K562 (cell line): Measurements from ENCODE around the gene SORT1. TPM values are rescaled to one million over a fixed set of nuclear protein-coding genes. Genes with fewer than 3 reads are reported as not detected.

Experiments used
- HDAC1 ChIP-seq, 2 experiments: fragments of 450-650 bp; IDR thresholded peaks; 2 replicates each; pipeline ENCODE4 v1.6.1; 2016 to 2017; ENCODE audit warnings: inconsistent platforms in 1 of 2, mild to moderate bottlenecking in 1 of 2, moderate library complexity in 1 of 2
- JUNB ChIP-seq: fragments of 450-650 bp; formaldehyde crosslinking; conservative IDR thresholded peaks from 2 replicates; pipeline ENCODE4 v1.4.0; 2020; ENCODE audit warnings: mild to moderate bottlenecking
- MLX ChIP-seq, 2 experiments: fragments of 450-650 bp in 1 of 2; sonication (generic) in 1 of 2; formaldehyde crosslinking; conservative IDR thresholded peaks; 2 replicates each; pipeline versions ENCODE4 v1.4.0 to v1.8.1; 2020 to 2022; ENCODE audit warnings: mild to moderate bottlenecking in 1 of 2, missing genetic modification reagents in 1 of 2
- OTX1 ChIP-seq: fragments of 450-650 bp; formaldehyde crosslinking; IDR thresholded peaks from 2 replicates; pipeline ENCODE4 v1.4.0; 2022; ENCODE audit warnings: mild to moderate bottlenecking
- TRIM28 ChIP-seq: fragments of 450-650 bp; IDR thresholded peaks from 2 replicates; pipeline ENCODE4 v1.6.1; 2017
- ZNF780A ChIP-seq: fragments of 250-450 bp; sonication (Bioruptor Pico); IDR thresholded peaks from 2 replicates; pipeline ENCODE4 v1.5.0; 2021; ENCODE audit warnings: mild to moderate bottlenecking
- polyA plus RNA-seq, 8 experiments: library from polyadenylated mRNA; depleted of rRNA in 4 of 8; stranded (reverse) in 5 of 8; unstranded in 3 of 8; fragments of >200 nt; fragmentation: Nextera tagmentation in 2 of 8; fragmentation: Illumina TruSeq in 1 of 8; extraction: Ambion mirVana in 2 of 8; extraction: Trizol in 1 of 8; gene quantifications; 2 replicates each; pipeline versions ENCODE4 v1.2.1 to v1.2.3, GENCODE V29; 2011 to 2014; ENCODE audit warnings: inconsistent platforms in 1 of 8, missing spikeins in 1 of 8
- total RNA-seq, 7 experiments: library from RNA; depleted of rRNA in 6 of 7; stranded (reverse); fragments of >200 nt in 6 of 7; fragmentation: Illumina TruSeq in 2 of 7; extraction: Trizol in 2 of 7; gene quantifications; 2 replicates each; pipeline versions ENCODE4 v1.2.1 to v1.2.3, GENCODE V29; 2011 to 2021; ENCODE audit warnings: low replicate concordance in 1 of 7
- TF ChIP-seq, protein P1 (sequence below): IDR thresholded peaks from 2 replicates; pipeline ENCODE4 v1.6.1; 2011; ENCODE audit not compliant: insufficient read length; ENCODE audit errors: extremely low read depth

The SORT1 gene
- total and polyA plus RNA-seq, 9 of the 15 experiments (the other 6 are each of a cell fraction or from before 2014, with no cell fraction given): 27.4 to 112 (median 65.0) TPM

- no peak for TF ChIP-seq MLX (CRISPR knock-in tag; conservative IDR thresholded peaks at IDR 0.05)
- no peak for TF ChIP-seq JUNB (CRISPR knock-in tag)
- TF ChIP-seq, protein P1, sequence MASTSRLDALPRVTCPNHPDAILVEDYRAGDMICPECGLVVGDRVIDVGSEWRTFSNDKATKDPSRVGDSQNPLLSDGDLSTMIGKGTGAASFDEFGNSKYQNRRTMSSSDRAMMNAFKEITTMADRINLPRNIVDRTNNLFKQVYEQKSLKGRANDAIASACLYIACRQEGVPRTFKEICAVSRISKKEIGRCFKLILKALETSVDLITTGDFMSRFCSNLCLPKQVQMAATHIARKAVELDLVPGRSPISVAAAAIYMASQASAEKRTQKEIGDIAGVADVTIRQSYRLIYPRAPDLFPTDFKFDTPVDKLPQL: no peak
- no peak for TF ChIP-seq OTX1
- no peak for TF ChIP-seq HDAC1 (IDR thresholded peaks at IDR 0.05)
- no peak for TF ChIP-seq ZNF780A (CRISPR knock-in tag)
- no peak for TF ChIP-seq TRIM28
Observed at GRCh38 chr1:109259674-109260557, 137.8 kb downstream of the SORT1 start (continued).

Other genes with a start within 250 kb of the SORT1 start
Only the 7 nearest of the 13 such genes appear.
- 52.2 and 64.0 TPM in 2 replicates for gene PSRC1, start 114.8 kb downstream of the SORT1 start, total RNA-seq (2014; rRNA removed)
- 27.9 and 28.7 TPM in 2 replicates for gene PSRC1, start 114.8 kb downstream of the SORT1 start, total RNA-seq (2014; rRNA removed; fragmentation: Illumina TruSeq; extraction: Trizol)
- gene PSRC1, start 114.8 kb downstream of the SORT1 start, total RNA-seq (2015; rRNA removed; fragmentation: Illumina TruSeq; extraction: Trizol): 34.7 and 37.0 TPM in 2 replicates
- gene PSRC1, start 114.8 kb downstream of the SORT1 start, total RNA-seq (2021): 51.8 and 55.4 TPM in 2 replicates
- 39.3 and 59.5 TPM in 2 replicates for gene PSRC1, start 114.8 kb downstream of the SORT1 start, polyA plus RNA-seq (2011; rRNA removed)
- gene PSRC1, start 114.8 kb downstream of the SORT1 start, polyA plus RNA-seq (2014; fragmentation: Illumina TruSeq; extraction: Trizol): 41.8 and 49.7 TPM in 2 replicates
- 1 to 10 TPM; 6.5 to 7.9 TPM for gene PSRC1, start 114.8 kb downstream of the SORT1 start, polyA plus RNA-seq (2014; fragmentation: Nextera tagmentation; extraction: Ambion mirVana)
- 56.1 and 65.2 TPM in 2 replicates for gene PSRC1, start 114.8 kb downstream of the SORT1 start, polyA plus RNA-seq (2014; rRNA removed)
- gene MYBPHL, start 90.9 kb downstream of the SORT1 start, total RNA-seq (2014; rRNA removed): 0.49 and 0.50 TPM in 2 replicates
- 0.33 and 0.57 TPM in 2 replicates for gene MYBPHL, start 90.9 kb downstream of the SORT1 start, total RNA-seq (2014; rRNA removed; fragmentation: Illumina TruSeq; extraction: Trizol)
- 0.15 and 0.22 TPM in 2 replicates for gene MYBPHL, start 90.9 kb downstream of the SORT1 start, total RNA-seq (2015; rRNA removed; fragmentation: Illumina TruSeq; extraction: Trizol)
- gene MYBPHL, start 90.9 kb downstream of the SORT1 start, total RNA-seq (2021): 0.34 and 0.66 TPM in 2 replicates
- gene MYBPHL, start 90.9 kb downstream of the SORT1 start, polyA plus RNA-seq (2011; rRNA removed): 0.60 and 1.9 TPM in 2 replicates
- gene MYBPHL, start 90.9 kb downstream of the SORT1 start, polyA plus RNA-seq (2014; fragmentation: Illumina TruSeq; extraction: Trizol): 0.22 and 0.36 TPM in 2 replicates
- under 1 TPM; 0.20 TPM for gene MYBPHL, start 90.9 kb downstream of the SORT1 start, polyA plus RNA-seq (2014; fragmentation: Nextera tagmentation; extraction: Ambion mirVana)
- 0.08 and 0.45 TPM in 2 replicates for gene MYBPHL, start 90.9 kb downstream of the SORT1 start, polyA plus RNA-seq (2014; rRNA removed)
- 77.1 and 82.6 TPM in 2 replicates for gene PSMA5, start 28.5 kb upstream of the SORT1 start, total RNA-seq (2014; rRNA removed)
- gene PSMA5, start 28.5 kb upstream of the SORT1 start, total RNA-seq (2014; rRNA removed; fragmentation: Illumina TruSeq; extraction: Trizol): 309 and 348 TPM in 2 replicates
- gene PSMA5, start 28.5 kb upstream of the SORT1 start, total RNA-seq (2015; rRNA removed; fragmentation: Illumina TruSeq; extraction: Trizol): 155 and 190 TPM in 2 replicates
- 287 and 302 TPM in 2 replicates for gene PSMA5, start 28.5 kb upstream of the SORT1 start, total RNA-seq (2021)
- 299 and 397 TPM in 2 replicates for gene PSMA5, start 28.5 kb upstream of the SORT1 start, polyA plus RNA-seq (2011; rRNA removed)
- 246 and 256 TPM in 2 replicates for gene PSMA5, start 28.5 kb upstream of the SORT1 start, polyA plus RNA-seq (2014; fragmentation: Illumina TruSeq; extraction: Trizol)
- 100 to 1,000 TPM; 451 to 542 TPM for gene PSMA5, start 28.5 kb upstream of the SORT1 start, polyA plus RNA-seq (2014; fragmentation: Nextera tagmentation; extraction: Ambion mirVana)
- 225 and 273 TPM in 2 replicates for gene PSMA5, start 28.5 kb upstream of the SORT1 start, polyA plus RNA-seq (2014; rRNA removed)
- gene SYPL2, start 68.6 kb upstream of the SORT1 start, total RNA-seq (2014; rRNA removed): 0.04 and 0.05 TPM in 2 replicates
- 0.03 TPM in 1 of 2 replicates, not detected in the other for gene SYPL2, start 68.6 kb upstream of the SORT1 start, total RNA-seq (2014; rRNA removed; fragmentation: Illumina TruSeq; extraction: Trizol)
- 0.07 and 0.08 TPM in 2 replicates for gene SYPL2, start 68.6 kb upstream of the SORT1 start, total RNA-seq (2015; rRNA removed; fragmentation: Illumina TruSeq; extraction: Trizol)
- gene SYPL2, start 68.6 kb upstream of the SORT1 start, total RNA-seq (2021): 0.20 and 0.22 TPM in 2 replicates
- 0.03 TPM in 2 replicates for gene SYPL2, start 68.6 kb upstream of the SORT1 start, polyA plus RNA-seq (2011; rRNA removed)
- gene SYPL2, start 68.6 kb upstream of the SORT1 start, polyA plus RNA-seq (2014; fragmentation: Illumina TruSeq; extraction: Trizol): 0.12 and 0.35 TPM in 2 replicates
- gene SYPL2, start 68.6 kb upstream of the SORT1 start, polyA plus RNA-seq (2014; fragmentation: Nextera tagmentation; extraction: Ambion mirVana): under 1 TPM in 1 of 2 experiments, not detected in 1; 0.03 TPM
- gene SYPL2, start 68.6 kb upstream of the SORT1 start, polyA plus RNA-seq (2014; rRNA removed): 0.20 and 0.31 TPM in 2 replicates
- gene ATXN7L2, start 86.0 kb upstream of the SORT1 start, total RNA-seq (2014; rRNA removed): 6.3 and 10.4 TPM in 2 replicates
- gene ATXN7L2, start 86.0 kb upstream of the SORT1 start, total RNA-seq (2014; rRNA removed; fragmentation: Illumina TruSeq; extraction: Trizol): 1.9 and 2.3 TPM in 2 replicates
- gene ATXN7L2, start 86.0 kb upstream of the SORT1 start, total RNA-seq (2015; rRNA removed; fragmentation: Illumina TruSeq; extraction: Trizol): 4.4 and 5.8 TPM in 2 replicates
- gene ATXN7L2, start 86.0 kb upstream of the SORT1 start, total RNA-seq (2021): 9.4 and 10.0 TPM in 2 replicates
- 3.1 and 5.9 TPM in 2 replicates for gene ATXN7L2, start 86.0 kb upstream of the SORT1 start, polyA plus RNA-seq (2011; rRNA removed)
- gene ATXN7L2, start 86.0 kb upstream of the SORT1 start, polyA plus RNA-seq (2014; fragmentation: Illumina TruSeq; extraction: Trizol): 7.1 and 8.5 TPM in 2 replicates
- gene ATXN7L2, start 86.0 kb upstream of the SORT1 start, polyA plus RNA-seq (2014; fragmentation: Nextera tagmentation; extraction: Ambion mirVana): under 1 TPM; 0.21 to 0.56 TPM
- 10.4 and 11.1 TPM in 2 replicates for gene ATXN7L2, start 86.0 kb upstream of the SORT1 start, polyA plus RNA-seq (2014; rRNA removed)
- gene CYB561D1, start 96.2 kb upstream of the SORT1 start, total RNA-seq (2014; rRNA removed): 1.8 and 2.6 TPM in 2 replicates
- gene CYB561D1, start 96.2 kb upstream of the SORT1 start, total RNA-seq (2014; rRNA removed; fragmentation: Illumina TruSeq; extraction: Trizol): 2.6 and 3.2 TPM in 2 replicates
- 3.1 and 3.5 TPM in 2 replicates for gene CYB561D1, start 96.2 kb upstream of the SORT1 start, total RNA-seq (2015; rRNA removed; fragmentation: Illumina TruSeq; extraction: Trizol)
- 5.9 and 7.2 TPM in 2 replicates for gene CYB561D1, start 96.2 kb upstream of the SORT1 start, total RNA-seq (2021)
- gene CYB561D1, start 96.2 kb upstream of the SORT1 start, polyA plus RNA-seq (2011; rRNA removed): 6.8 and 8.7 TPM in 2 replicates
- 4.0 and 4.6 TPM in 2 replicates for gene CYB561D1, start 96.2 kb upstream of the SORT1 start, polyA plus RNA-seq (2014; fragmentation: Illumina TruSeq; extraction: Trizol)
- under 1 TPM; 0.71 to 0.72 TPM for gene CYB561D1, start 96.2 kb upstream of the SORT1 start, polyA plus RNA-seq (2014; fragmentation: Nextera tagmentation; extraction: Ambion mirVana)
- gene CYB561D1, start 96.2 kb upstream of the SORT1 start, polyA plus RNA-seq (2014; rRNA removed): 4.9 and 5.5 TPM in 2 replicates
- gene AMIGO1, start 111.8 kb upstream of the SORT1 start, total RNA-seq (2014; rRNA removed): 0.78 and 1.00 TPM in 2 replicates
- 0.67 and 0.69 TPM in 2 replicates for gene AMIGO1, start 111.8 kb upstream of the SORT1 start, total RNA-seq (2014; rRNA removed; fragmentation: Illumina TruSeq; extraction: Trizol)
- 0.53 and 0.54 TPM in 2 replicates for gene AMIGO1, start 111.8 kb upstream of the SORT1 start, total RNA-seq (2015; rRNA removed; fragmentation: Illumina TruSeq; extraction: Trizol)
- gene AMIGO1, start 111.8 kb upstream of the SORT1 start, total RNA-seq (2021): 0.72 and 1.0 TPM in 2 replicates
- gene AMIGO1, start 111.8 kb upstream of the SORT1 start, polyA plus RNA-seq (2011; rRNA removed): 0.33 and 0.46 TPM in 2 replicates
- gene AMIGO1, start 111.8 kb upstream of the SORT1 start, polyA plus RNA-seq (2014; fragmentation: Illumina TruSeq; extraction: Trizol): 0.76 and 0.83 TPM in 2 replicates
- under 1 TPM; 0.24 to 0.31 TPM for gene AMIGO1, start 111.8 kb upstream of the SORT1 start, polyA plus RNA-seq (2014; fragmentation: Nextera tagmentation; extraction: Ambion mirVana)
- gene AMIGO1, start 111.8 kb upstream of the SORT1 start, polyA plus RNA-seq (2014; rRNA removed): 0.45 and 0.71 TPM in 2 replicates